ENCODE data around the gene FYB2. TPM values are rescaled to one million over a fixed set of nuclear protein-coding genes. Genes with fewer than 3 reads are reported as not detected.

Gene FYB2
- total RNA-seq, 1 experiment from 2014 or later = 0.15 TPM

DNA sequence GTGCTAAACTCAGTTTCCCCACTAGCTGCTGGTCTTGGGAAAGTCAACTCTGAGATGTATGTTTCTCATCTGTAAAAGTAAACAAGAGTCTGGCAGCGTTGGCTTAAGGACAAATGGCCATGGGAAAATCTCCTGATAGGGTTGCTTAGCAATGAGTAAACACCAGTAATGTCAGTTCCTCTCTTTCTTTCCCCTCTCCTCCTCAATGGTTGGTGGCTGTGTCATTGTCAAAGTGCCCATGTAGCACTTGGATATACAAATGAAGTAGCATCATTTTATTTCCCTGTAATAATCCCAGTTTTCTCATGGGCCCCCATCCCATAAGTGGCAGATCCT lies 2.2 kb upstream of the FYB2 start:
- Mint-ChIP-seq H3K9me3 (peaks cover 2% of the 10 kb centered on the region; the same call in 1 of the 2 replicates), H3K27ac (no peak overlapping the region), H3K27me3 (ENCODE audit: low read depth) (no peaks in the 10 kb centered on the region; the same call in 1 of the 2 replicates), H3K36me3 (no peaks in the 10 kb centered on the region), H3K4me1 (peaks cover 33% of the 10 kb centered on the region), H3K4me3 (no peak overlapping the region)
- ATAC-seq (no peak), DNase-seq (ENCODE audit: low spot score) (no peak)
- POLR2A ChIA-PET = no interaction called here
- CTCF ChIA-PET = interaction anchor here (0.6 to 3.1 kb wide), 21 partner anchors 10 to 1541 kb away, joined by 3 to 45 read pairs (median 3); no protein-coding TSS in a partner anchor
- TF ChIP-seq ZBTB21 (CRISPR knock-in tag; IDR thresholded peaks at IDR 0.05; ENCODE audit: borderline replicate concordance) = 0 out of 2 replicates have a peak, but pooled peaks have one; percentile 2
- TF ChIP-seq NR2C2 (CRISPR knock-in tag; IDR thresholded peaks at IDR 0.05) = no peak

DNA sequence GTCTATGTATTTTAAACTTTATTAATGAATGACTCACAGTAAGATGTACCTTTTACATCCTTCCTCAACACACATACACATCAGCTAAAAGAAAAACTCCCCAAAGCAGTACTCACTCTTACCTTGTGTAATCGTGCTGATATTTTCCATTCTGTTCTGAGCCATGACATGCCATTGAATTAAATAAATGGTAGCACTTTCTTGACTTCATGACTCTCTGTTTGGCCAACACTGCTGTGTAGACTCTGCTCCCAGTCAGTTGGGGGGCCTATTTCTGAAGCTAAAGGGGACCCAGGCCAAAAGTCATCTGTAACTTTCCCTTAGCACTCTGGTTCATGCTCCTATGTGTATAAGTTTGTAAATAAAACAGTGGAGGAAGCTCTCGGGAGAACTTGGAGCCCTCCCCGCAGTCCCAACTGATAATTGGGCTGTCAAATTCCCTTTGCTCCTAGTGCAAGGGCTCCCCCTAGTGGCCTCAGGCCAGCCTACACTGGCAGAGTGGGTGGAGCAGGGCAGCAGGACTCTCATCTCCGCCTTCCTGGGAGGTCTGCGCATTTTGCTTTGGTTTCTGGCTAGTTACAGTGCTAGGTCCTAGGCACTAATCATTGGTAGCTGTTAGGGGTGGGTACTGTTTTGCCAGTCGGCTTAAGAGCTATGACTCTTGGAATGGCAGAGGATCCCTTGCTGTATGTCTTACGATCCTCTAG lies 1.7 kb upstream of the FYB2 start:
- TF ChIP-seq NR3C1 (CRISPR knock-in tag; conservative IDR thresholded peaks at IDR 0.05; ENCODE audit: low read depth) = 0 out of 2 replicates have a peak, but pooled peaks have one; percentile 27
- 0 out of 2 replicates have a peak, but pooled peaks have one; percentile 39 for TF ChIP-seq ZBTB21 (CRISPR knock-in tag; IDR thresholded peaks at IDR 0.05; ENCODE audit: borderline replicate concordance)
- TF ChIP-seq ZNF317 (CRISPR knock-in tag; IDR thresholded peaks at IDR 0.05; ENCODE audit: borderline replicate concordance, low read depth) = no peak
- TF ChIP-seq, protein P1, sequence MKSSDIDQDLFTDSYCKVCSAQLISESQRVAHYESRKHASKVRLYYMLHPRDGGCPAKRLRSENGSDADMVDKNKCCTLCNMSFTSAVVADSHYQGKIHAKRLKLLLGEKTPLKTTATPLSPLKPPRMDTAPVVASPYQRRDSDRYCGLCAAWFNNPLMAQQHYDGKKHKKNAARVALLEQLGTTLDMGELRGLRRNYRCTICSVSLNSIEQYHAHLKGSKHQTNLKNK (CRISPR knock-in tag; IDR thresholded peaks at IDR 0.05) = no peak
- TF ChIP-seq ZNF121 (CRISPR knock-in tag; IDR thresholded peaks at IDR 0.05) = peak; percentile 92
- TF ChIP-seq, protein P2, sequence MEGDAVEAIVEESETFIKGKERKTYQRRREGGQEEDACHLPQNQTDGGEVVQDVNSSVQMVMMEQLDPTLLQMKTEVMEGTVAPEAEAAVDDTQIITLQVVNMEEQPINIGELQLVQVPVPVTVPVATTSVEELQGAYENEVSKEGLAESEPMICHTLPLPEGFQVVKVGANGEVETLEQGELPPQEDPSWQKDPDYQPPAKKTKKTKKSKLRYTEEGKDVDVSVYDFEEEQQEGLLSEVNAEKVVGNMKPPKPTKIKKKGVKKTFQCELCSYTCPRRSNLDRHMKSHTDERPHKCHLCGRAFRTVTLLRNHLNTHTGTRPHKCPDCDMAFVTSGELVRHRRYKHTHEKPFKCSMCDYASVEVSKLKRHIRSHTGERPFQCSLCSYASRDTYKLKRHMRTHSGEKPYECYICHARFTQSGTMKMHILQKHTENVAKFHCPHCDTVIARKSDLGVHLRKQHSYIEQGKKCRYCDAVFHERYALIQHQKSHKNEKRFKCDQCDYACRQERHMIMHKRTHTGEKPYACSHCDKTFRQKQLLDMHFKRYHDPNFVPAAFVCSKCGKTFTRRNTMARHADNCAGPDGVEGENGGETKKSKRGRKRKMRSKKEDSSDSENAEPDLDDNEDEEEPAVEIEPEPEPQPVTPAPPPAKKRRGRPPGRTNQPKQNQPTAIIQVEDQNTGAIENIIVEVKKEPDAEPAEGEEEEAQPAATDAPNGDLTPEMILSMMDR (IDR thresholded peaks at IDR 0.05) = peak; percentile 94
- TF ChIP-seq, protein P3, sequence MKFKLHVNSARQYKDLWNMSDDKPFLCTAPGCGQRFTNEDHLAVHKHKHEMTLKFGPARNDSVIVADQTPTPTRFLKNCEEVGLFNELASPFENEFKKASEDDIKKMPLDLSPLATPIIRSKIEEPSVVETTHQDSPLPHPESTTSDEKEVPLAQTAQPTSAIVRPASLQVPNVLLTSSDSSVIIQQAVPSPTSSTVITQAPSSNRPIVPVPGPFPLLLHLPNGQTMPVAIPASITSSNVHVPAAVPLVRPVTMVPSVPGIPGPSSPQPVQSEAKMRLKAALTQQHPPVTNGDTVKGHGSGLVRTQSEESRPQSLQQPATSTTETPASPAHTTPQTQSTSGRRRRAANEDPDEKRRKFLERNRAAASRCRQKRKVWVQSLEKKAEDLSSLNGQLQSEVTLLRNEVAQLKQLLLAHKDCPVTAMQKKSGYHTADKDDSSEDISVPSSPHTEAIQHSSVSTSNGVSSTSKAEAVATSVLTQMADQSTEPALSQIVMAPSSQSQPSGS (CRISPR knock-in tag; IDR thresholded peaks at IDR 0.05; ENCODE audit: borderline replicate concordance, low read depth) = no peak
- Mint-ChIP-seq H3K27me3 (ENCODE audit: low read depth) (no peaks in the 10 kb centered on the region; the same call in 1 of the 2 replicates), H3K4me3 (no peak overlapping the region), H3K36me3 (no peaks in the 10 kb centered on the region), H3K27ac (no peak overlapping the region), H3K4me1 (peaks cover 33% of the 10 kb centered on the region), H3K9me3 (no peaks in the 10 kb centered on the region; the same call in 1 of the 2 replicates)
- ATAC-seq (peak; percentile 58), DNase-seq (ENCODE audit: low spot score) (peak; percentile 97)
- POLR2A ChIA-PET = interaction anchor here (0.7 kb wide), 1 partner anchor 944 kb away, joined by 3 read pairs; no protein-coding TSS in a partner anchor
- CTCF ChIA-PET = interaction anchor here (0.6 to 3.1 kb wide), 29 partner anchors 7 to 1540 kb away, joined by 3 to 45 read pairs (median 4); no protein-coding TSS in a partner anchor

DNA sequence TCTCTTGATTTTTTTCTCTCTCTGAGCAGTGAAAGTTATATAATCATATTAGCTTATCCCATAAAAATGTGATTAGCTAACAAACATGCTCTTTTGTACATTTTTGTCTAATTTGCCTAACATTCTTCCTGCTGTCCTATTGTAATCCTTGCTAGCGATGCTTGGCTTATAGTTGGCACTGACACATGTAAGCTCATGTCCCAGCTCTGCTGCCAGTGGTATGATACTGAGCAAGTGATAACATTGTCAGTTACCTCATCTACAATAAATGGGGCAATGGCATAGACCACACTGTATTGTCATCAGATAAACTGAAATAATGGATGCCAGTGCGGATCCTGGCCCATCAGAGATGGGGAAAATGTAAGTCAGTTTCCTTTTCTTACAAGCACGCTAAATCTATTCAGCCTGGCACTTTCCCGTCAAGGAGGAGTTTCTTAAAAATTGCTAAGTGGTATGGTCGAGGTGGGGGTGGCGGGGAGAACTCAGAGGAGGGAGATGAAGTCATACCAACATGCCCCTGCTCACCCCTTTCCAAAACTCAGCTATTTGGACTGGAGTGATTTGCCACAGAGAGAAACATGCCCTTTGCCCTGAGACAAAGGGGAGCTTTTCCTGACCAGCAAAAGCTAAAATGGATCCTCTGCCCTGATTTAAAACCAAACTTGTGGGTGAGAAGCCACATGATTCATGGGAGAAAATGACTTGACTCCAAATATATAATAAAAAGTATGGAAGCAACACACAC lies 1.3 kb downstream of the FYB2 start:
- Mint-ChIP-seq H3K36me3 (no peaks in the 10 kb centered on the region), H3K27ac (no peak overlapping the region), H3K9me3 (peaks cover 8% of the 10 kb centered on the region), H3K4me3 (no peak overlapping the region), H3K4me1 (peaks cover 33% of the 10 kb centered on the region), H3K27me3 (ENCODE audit: low read depth) (no peaks in the 10 kb centered on the region; the same call in 1 of the 2 replicates)
- no peak for DNase-seq (ENCODE audit: low spot score)
- no peak for ATAC-seq
- ChIA-PET POLR2A (no interaction called here), CTCF (interaction anchor here (0.5 to 1.8 kb wide), 3 partner anchors 14 to 366 kb away, joined by 3 to 8 read pairs (median 3); no protein-coding TSS in a partner anchor)
- TF ChIP-seq PRRX2 (CRISPR knock-in tag; IDR thresholded peaks at IDR 0.05) = no peak
- TF ChIP-seq SMAD4 (CRISPR knock-in tag; IDR thresholded peaks at IDR 0.05) = no peak
- no peak for TF ChIP-seq ZNF138 (CRISPR knock-in tag; conservative IDR thresholded peaks at IDR 0.05)
- no peak for TF ChIP-seq ETV6 (CRISPR knock-in tag; IDR thresholded peaks at IDR 0.05)
- TF ChIP-seq GRHL2 (CRISPR knock-in tag; IDR thresholded peaks at IDR 0.05; ENCODE audit: insufficient replicate concordance, severe bottlenecking) = no peak
- TF ChIP-seq, protein P1 (CRISPR knock-in tag; IDR thresholded peaks at IDR 0.05) = no peak
- TF ChIP-seq JUN (CRISPR knock-in tag; IDR thresholded peaks at IDR 0.05) = no peak
- TF ChIP-seq, protein P4, sequence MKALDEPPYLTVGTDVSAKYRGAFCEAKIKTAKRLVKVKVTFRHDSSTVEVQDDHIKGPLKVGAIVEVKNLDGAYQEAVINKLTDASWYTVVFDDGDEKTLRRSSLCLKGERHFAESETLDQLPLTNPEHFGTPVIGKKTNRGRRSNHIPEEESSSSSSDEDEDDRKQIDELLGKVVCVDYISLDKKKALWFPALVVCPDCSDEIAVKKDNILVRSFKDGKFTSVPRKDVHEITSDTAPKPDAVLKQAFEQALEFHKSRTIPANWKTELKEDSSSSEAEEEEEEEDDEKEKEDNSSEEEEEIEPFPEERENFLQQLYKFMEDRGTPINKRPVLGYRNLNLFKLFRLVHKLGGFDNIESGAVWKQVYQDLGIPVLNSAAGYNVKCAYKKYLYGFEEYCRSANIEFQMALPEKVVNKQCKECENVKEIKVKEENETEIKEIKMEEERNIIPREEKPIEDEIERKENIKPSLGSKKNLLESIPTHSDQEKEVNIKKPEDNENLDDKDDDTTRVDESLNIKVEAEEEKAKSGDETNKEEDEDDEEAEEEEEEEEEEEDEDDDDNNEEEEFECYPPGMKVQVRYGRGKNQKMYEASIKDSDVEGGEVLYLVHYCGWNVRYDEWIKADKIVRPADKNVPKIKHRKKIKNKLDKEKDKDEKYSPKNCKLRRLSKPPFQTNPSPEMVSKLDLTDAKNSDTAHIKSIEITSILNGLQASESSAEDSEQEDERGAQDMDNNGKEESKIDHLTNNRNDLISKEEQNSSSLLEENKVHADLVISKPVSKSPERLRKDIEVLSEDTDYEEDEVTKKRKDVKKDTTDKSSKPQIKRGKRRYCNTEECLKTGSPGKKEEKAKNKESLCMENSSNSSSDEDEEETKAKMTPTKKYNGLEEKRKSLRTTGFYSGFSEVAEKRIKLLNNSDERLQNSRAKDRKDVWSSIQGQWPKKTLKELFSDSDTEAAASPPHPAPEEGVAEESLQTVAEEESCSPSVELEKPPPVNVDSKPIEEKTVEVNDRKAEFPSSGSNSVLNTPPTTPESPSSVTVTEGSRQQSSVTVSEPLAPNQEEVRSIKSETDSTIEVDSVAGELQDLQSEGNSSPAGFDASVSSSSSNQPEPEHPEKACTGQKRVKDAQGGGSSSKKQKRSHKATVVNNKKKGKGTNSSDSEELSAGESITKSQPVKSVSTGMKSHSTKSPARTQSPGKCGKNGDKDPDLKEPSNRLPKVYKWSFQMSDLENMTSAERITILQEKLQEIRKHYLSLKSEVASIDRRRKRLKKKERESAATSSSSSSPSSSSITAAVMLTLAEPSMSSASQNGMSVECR (CRISPR knock-in tag; IDR thresholded peaks at IDR 0.05; ENCODE audit: borderline replicate concordance) = no peak
- TF ChIP-seq, protein P5, sequence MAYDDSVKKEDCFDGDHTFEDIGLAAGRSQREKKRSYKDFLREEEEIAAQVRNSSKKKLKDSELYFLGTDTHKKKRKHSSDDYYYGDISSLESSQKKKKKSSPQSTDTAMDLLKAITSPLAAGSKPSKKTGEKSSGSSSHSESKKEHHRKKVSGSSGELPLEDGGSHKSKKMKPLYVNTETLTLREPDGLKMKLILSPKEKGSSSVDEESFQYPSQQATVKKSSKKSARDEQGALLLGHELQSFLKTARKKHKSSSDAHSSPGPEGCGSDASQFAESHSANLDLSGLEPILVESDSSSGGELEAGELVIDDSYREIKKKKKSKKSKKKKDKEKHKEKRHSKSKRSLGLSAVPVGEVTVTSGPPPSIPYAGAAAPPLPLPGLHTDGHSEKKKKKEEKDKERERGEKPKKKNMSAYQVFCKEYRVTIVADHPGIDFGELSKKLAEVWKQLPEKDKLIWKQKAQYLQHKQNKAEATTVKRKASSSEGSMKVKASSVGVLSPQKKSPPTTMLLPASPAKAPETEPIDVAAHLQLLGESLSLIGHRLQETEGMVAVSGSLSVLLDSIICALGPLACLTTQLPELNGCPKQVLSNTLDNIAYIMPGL (CRISPR knock-in tag; IDR thresholded peaks at IDR 0.05) = no peak
- TF ChIP-seq SP1 (CRISPR knock-in tag; conservative IDR thresholded peaks at IDR 0.05) = no peak
